Measurements from ENCODE around the gene SHISA8.

GRCh38 chr22:41885516-41885915, 29.4 kb downstream of the SHISA8 start:
- TF ChIP-seq ZFP41 (tag by site-specific recombination; IDR thresholded peaks at IDR 0.05; ENCODE audit: borderline replicate concordance) (no peak), PATZ1 (tag by site-specific recombination; IDR thresholded peaks at IDR 0.05) (no peak), CTCF (tag by site-specific recombination; IDR thresholded peaks at IDR 0.05) (no peak)

Measured in HEK293 (cell line).